Peyer's patch (tissue), 4 donors: Measurements from ENCODE around the gene CREB1. TPM values are rescaled to one million over a fixed set of nuclear protein-coding genes. Genes with fewer than 3 reads are reported as not detected.

Experiments
- DNase-seq, 3 donors: peaks; one replicate each; pipeline ENCODE4 v3.0.0-alpha.2; 2017 to 2019
- H3K27ac ChIP-seq, 4 donors: fragments of 200-600 bp; sonication (generic); one replicate each; pipeline ENCODE4 v1.5.1; 2016 to 2019
- H3K27me3 ChIP-seq, 2 donors: fragments of 200-600 bp; sonication (generic); one replicate each; pipeline ENCODE4 v1.5.1; 2019
- H3K36me3 ChIP-seq, 3 donors: fragments of 200-600 bp; sonication (generic); one replicate each; pipeline ENCODE4 v1.5.1; 2016 to 2019
- H3K4me1 ChIP-seq, 4 donors: fragments of 200-600 bp; sonication (generic); one replicate each; pipeline ENCODE4 v1.5.1; 2016 to 2019
- H3K4me3 ChIP-seq, 4 donors: fragments of 200-600 bp; sonication (generic); 1 replicate in 3 of 4; 2 replicates in 1 of 4; pipeline ENCODE4 v1.5.1; 2016 to 2019; ENCODE audit warnings: mild to moderate bottlenecking in 1 of 4
- H3K9me3 ChIP-seq, 4 donors: fragments of 200-600 bp; sonication (generic); one replicate each; pipeline ENCODE4 v1.5.1; 2016 to 2019; ENCODE audit warnings: mild to moderate bottlenecking in 1 of 4
- POLR2A ChIP-seq, 2 donors: fragments of 450-650 bp; IDR thresholded peaks; one replicate each; pipeline ENCODE4 v1.5.1; 2017; ENCODE audit warnings: antibody characterized with exemption in 2 of 2, mild to moderate bottlenecking in 2 of 2, moderate library complexity in 2 of 2
- total RNA-seq, 4 donors: library from RNA; depleted of rRNA; stranded (reverse); fragments of >200 nt; gene quantifications; one replicate each; pipeline ENCODE4 v1.1.0, GENCODE V29; 2016
- TF ChIP-seq, protein P1 (sequence below), 6 experiments: fragments of 450-650 bp in 4 of 6; fragments of 200-600 bp in 2 of 6; sonication (generic) in 1 of 6; IDR thresholded peaks; one replicate each; pipeline ENCODE4 v1.5.1; 2017 to 2019; ENCODE audit warnings: antibody characterized with exemption in 6 of 6, mild to moderate bottlenecking in 3 of 6, moderate library complexity in 1 of 6

CREB1 gene
- total RNA-seq, 4 donors from 2014 or later = 27.9 to 97.4 (median 54.6) TPM

GRCh38 chr2:207511851-207512250 is 17.9 kb upstream of the CREB1 start:
- Histone ChIP-seq H3K4me1 (no peaks in the 10 kb centered on the region), H3K9me3 (no peaks in the 10 kb centered on the region), H3K27me3 (no peaks in the 10 kb centered on the region), H3K4me3 (no peak overlapping the region), H3K27ac (no peak overlapping the region), H3K36me3 (no peaks in the 10 kb centered on the region)
- TF ChIP-seq, protein P1, sequence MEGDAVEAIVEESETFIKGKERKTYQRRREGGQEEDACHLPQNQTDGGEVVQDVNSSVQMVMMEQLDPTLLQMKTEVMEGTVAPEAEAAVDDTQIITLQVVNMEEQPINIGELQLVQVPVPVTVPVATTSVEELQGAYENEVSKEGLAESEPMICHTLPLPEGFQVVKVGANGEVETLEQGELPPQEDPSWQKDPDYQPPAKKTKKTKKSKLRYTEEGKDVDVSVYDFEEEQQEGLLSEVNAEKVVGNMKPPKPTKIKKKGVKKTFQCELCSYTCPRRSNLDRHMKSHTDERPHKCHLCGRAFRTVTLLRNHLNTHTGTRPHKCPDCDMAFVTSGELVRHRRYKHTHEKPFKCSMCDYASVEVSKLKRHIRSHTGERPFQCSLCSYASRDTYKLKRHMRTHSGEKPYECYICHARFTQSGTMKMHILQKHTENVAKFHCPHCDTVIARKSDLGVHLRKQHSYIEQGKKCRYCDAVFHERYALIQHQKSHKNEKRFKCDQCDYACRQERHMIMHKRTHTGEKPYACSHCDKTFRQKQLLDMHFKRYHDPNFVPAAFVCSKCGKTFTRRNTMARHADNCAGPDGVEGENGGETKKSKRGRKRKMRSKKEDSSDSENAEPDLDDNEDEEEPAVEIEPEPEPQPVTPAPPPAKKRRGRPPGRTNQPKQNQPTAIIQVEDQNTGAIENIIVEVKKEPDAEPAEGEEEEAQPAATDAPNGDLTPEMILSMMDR (IDR thresholded peaks at IDR 0.05) = no peak
- no peak for TF ChIP-seq POLR2A (IDR thresholded peaks at IDR 0.05)
- DNase-seq = no peak

DNA sequence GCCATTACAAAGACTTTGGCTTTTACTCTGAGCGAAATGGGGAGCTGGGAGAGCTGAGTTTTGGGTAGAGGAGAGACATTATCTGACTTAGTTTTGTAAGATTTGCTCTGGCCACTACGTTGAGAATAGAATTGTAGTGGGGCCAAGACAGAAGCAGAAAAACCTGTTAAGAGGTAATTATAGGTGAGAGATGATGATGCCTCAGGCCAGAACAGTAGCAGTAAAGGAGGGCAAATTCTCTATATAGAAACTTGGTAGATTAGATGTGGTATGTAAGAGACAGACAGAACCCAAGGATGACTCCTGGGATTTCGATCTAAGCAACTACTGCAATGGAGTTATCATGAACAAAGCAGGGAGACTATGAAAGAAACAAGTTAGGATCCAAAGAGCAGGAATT is 17.4 kb upstream of the CREB1 start:
- Histone ChIP-seq H3K4me3 (no peak overlapping the region), H3K36me3 (no peaks in the 10 kb centered on the region), H3K27ac (no peak overlapping the region), H3K4me1 (no peaks in the 10 kb centered on the region), H3K9me3 (no peaks in the 10 kb centered on the region), H3K27me3 (no peaks in the 10 kb centered on the region)
- TF ChIP-seq, protein P1 (IDR thresholded peaks at IDR 0.05) = no peak
- TF ChIP-seq POLR2A (IDR thresholded peaks at IDR 0.05) = no peak
- DNase-seq = no peak

DNA sequence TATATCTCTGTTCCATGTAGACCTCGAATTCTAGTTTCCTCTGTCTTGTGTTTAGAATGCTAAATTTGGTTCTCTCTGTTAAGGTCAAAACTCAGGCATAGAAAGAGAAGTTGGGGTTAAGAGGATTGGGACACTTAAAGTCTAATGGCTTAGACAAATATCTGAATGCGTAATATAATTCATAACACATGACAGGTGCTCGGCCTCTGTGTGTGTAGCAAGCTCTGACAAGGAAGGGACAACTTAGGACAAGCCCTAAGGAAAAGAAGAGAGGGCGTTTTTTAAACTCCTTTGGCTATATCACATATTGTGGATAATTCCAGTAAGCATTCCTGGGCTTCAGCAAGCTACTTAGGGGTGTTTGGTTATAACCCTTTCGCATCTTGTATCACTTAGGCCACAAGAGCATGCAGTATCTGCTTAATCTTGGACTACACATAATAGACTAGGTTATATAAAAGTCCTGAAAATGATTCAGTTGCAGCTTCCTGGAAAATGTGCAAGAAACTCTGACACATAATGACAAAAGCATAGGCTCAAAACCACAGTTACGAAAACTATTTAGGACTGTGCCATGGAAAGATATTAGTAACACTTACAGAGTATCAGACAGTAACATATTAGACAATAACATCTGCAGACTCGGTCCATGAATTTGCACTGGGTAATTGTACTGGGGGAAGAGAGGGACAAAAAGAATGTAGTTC is 16.1 kb upstream of the CREB1 start:
- Histone ChIP-seq H3K36me3 (no peaks in the 10 kb centered on the region), H3K4me1 (no peaks in the 10 kb centered on the region), H3K27ac (no peak overlapping the region), H3K4me3 (no peak overlapping the region), H3K9me3 (no peaks in the 10 kb centered on the region), H3K27me3 (no peaks in the 10 kb centered on the region)
- no peak for DNase-seq
- TF ChIP-seq POLR2A (IDR thresholded peaks at IDR 0.05) = no peak
- TF ChIP-seq, protein P1 (IDR thresholded peaks at IDR 0.05) = no peak

DNA sequence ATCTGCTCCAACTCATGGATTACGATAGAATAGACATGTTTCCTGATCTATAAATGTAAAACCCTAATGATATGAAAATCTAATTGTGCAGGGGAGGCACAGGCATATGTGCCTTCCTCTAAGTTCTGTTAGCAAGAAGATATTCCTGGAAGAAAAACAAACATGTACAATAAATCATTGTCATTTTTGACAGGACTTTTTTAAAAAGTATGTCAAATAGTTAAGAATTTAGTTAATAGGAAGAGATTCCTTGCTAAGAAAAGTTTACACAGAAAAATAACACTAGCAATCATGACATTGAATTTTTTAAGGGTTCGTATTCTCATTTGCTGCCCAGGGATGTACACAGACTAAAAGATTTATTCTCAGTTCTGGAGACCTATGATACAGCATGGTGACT is 15.3 kb upstream of the CREB1 start:
- Histone ChIP-seq H3K27ac (no peak overlapping the region), H3K27me3 (no peaks in the 10 kb centered on the region), H3K4me1 (no peaks in the 10 kb centered on the region), H3K4me3 (no peak overlapping the region), H3K9me3 (no peaks in the 10 kb centered on the region), H3K36me3 (no peaks in the 10 kb centered on the region)
- no peak for TF ChIP-seq POLR2A (IDR thresholded peaks at IDR 0.05)
- TF ChIP-seq, protein P1 (IDR thresholded peaks at IDR 0.05) = no peak
- no peak for DNase-seq

- Histone ChIP-seq H3K4me3 (no peak overlapping the region), H3K9me3 (no peaks in the 10 kb centered on the region), H3K27ac (no peak overlapping the region), H3K27me3 (no peaks in the 10 kb centered on the region), H3K36me3 (no peaks in the 10 kb centered on the region), H3K4me1 (no peaks in the 10 kb centered on the region)
- TF ChIP-seq, protein P1 (IDR thresholded peaks at IDR 0.05) = no peak
- no peak for TF ChIP-seq POLR2A (IDR thresholded peaks at IDR 0.05)
- no peak for DNase-seq
These were observed 14.1 kb upstream of the CREB1 start for GRCh38 chr2:207515671-207516070.
